Esophagus squamous epithelium (tissue), 4 donors: ENCODE results near the gene CYB5R2.

Experiments used
- POLR2A ChIP-seq, 4 donors: fragments of 450-650 bp; IDR thresholded peaks; one replicate each; pipeline ENCODE4 v1.6.1; 2017; ENCODE audit warnings: antibody characterized with exemption in 4 of 4, mild to moderate bottlenecking in 4 of 4, moderate library complexity in 3 of 4
- TF ChIP-seq, protein P1 (sequence below), 6 experiments: fragments of 450-650 bp in 4 of 6; fragments of 200-600 bp in 2 of 6; sonication (generic) in 2 of 6; IDR thresholded peaks; one replicate each; pipeline ENCODE4 v1.5.1; 2016 to 2019; ENCODE audit warnings: antibody characterized with exemption in 6 of 6, mild to moderate bottlenecking in 4 of 6, moderate library complexity in 4 of 6

DNA sequence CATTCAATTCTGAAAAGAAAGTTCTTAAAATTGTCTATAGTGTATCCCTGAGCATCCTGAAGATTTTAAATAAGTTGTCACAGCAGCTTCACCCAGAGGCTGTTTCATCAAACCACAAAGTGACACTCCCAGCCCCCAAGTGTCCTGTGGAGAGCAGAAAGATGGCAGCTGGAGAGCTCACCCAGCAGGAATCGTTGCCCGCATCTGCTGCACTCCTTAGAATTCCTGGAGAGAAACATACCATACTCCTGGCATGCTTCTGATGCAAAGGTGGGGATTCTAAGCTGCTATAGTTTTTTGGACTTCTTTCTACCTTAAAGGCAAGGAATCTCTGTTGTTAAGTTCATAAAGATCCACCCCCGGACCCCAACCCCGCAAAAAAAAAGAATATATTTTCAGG lies 13.5 kb upstream of the CYB5R2 start:
- TF ChIP-seq, protein P1, sequence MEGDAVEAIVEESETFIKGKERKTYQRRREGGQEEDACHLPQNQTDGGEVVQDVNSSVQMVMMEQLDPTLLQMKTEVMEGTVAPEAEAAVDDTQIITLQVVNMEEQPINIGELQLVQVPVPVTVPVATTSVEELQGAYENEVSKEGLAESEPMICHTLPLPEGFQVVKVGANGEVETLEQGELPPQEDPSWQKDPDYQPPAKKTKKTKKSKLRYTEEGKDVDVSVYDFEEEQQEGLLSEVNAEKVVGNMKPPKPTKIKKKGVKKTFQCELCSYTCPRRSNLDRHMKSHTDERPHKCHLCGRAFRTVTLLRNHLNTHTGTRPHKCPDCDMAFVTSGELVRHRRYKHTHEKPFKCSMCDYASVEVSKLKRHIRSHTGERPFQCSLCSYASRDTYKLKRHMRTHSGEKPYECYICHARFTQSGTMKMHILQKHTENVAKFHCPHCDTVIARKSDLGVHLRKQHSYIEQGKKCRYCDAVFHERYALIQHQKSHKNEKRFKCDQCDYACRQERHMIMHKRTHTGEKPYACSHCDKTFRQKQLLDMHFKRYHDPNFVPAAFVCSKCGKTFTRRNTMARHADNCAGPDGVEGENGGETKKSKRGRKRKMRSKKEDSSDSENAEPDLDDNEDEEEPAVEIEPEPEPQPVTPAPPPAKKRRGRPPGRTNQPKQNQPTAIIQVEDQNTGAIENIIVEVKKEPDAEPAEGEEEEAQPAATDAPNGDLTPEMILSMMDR (IDR thresholded peaks at IDR 0.05): no peak
- TF ChIP-seq POLR2A (IDR thresholded peaks at IDR 0.05): no peak
